Breast epithelium (tissue), 4 donors: ENCODE data around the gene RRM1. TPM values are rescaled to one million over a fixed set of nuclear protein-coding genes. Genes with fewer than 3 reads are reported as not detected.
"Not testable (repeated sequence)": the region's sequence is repeated elsewhere in the genome, so short reads cannot be mapped to it uniquely, and the experiment has no call there.

Experiments
- DNase-seq, 2 donors: peaks; one replicate each; pipeline ENCODE4 v3.0.0-alpha.2; 2019; ENCODE audit warnings: low spot score in 2 of 2
- H3K27ac ChIP-seq, 2 donors: fragments of 200-600 bp; sonication (generic) in 1 of 2; one replicate each; pipeline ENCODE4 v1.5.1; 2016 to 2019; ENCODE audit warnings: mild to moderate bottlenecking in 1 of 2
- H3K27me3 ChIP-seq, 2 donors: fragments of 200-600 bp; sonication (generic) in 1 of 2; one replicate each; pipeline versions ENCODE4 v1.5.1 to v1.6.0; 2017 to 2019; ENCODE audit warnings: control low read depth in 1 of 2, mild to moderate bottlenecking in 1 of 2
- H3K36me3 ChIP-seq: fragments of 200-600 bp; one replicate; pipeline ENCODE4 v1.5.1; 2019
- H3K4me1 ChIP-seq, 2 donors: fragments of 200-600 bp; sonication (generic); one replicate each; pipeline ENCODE4 v1.5.1; 2016 to 2019; ENCODE audit warnings: control low read depth in 1 of 2
- H3K4me3 ChIP-seq, 3 donors: fragments of 200-600 bp; sonication (generic); 1 replicate in 2 of 3; 2 replicates in 1 of 3; pipeline ENCODE4 v1.5.1; 2016 to 2019; ENCODE audit warnings: mild to moderate bottlenecking in 3 of 3, moderate library complexity in 2 of 3
- H3K9me3 ChIP-seq, 2 donors: fragments of 200-600 bp; sonication (generic) in 1 of 2; one replicate each; pipeline ENCODE4 v1.5.1; 2016 to 2019; ENCODE audit warnings: control low read depth in 1 of 2
- CTCF ChIP-seq, 3 donors: fragments of 450-650 bp; IDR thresholded peaks; one replicate each; pipeline ENCODE4 v1.5.1; 2016 to 2017; ENCODE audit warnings: antibody characterized with exemption in 3 of 3, mild to moderate bottlenecking in 3 of 3, moderate library complexity in 3 of 3
- POLR2A ChIP-seq: fragments of 450-650 bp; IDR thresholded peaks from one replicate; pipeline ENCODE4 v1.6.1; 2016; ENCODE audit warnings: antibody characterized with exemption, mild to moderate bottlenecking, moderate library complexity
- POLR2AphosphoS5 ChIP-seq, 3 donors: sonication (generic); formaldehyde crosslinking; IDR thresholded peaks; one replicate each; pipeline ENCODE4 v1.6.1; 2017; ENCODE audit warnings: antibody characterized with exemption in 3 of 3
- intact Hi-C: fragments of 100-400 bp; cut with DNase I; formaldehyde crosslinking; loops from one replicate; pipeline ENCODE4 v1.15.1; 2023; ENCODE audit warnings: low total_unique reads
- total RNA-seq, 3 donors: library from RNA; depleted of rRNA; stranded (reverse); fragments of >200 nt; gene quantifications; one replicate each; pipeline ENCODE4 v1.1.0, GENCODE V29; 2016

Gene RRM1
- 10 to 100 TPM; 35.7 to 52.0 (median 52.0) TPM for total RNA-seq

- Histone ChIP-seq H3K4me3 (peak within 1 kb of the TSS; percentile 68 to 96 (median 79)), H3K27me3 (no peaks in the 10 kb centered on the region), H3K9me3 (no peaks in the 10 kb centered on the region), H3K4me1 (no peaks in the 10 kb centered on the region), H3K36me3 (no peaks in the 10 kb centered on the region), H3K27ac (peak within 1 kb of the TSS; percentile 95 to 98)
- peak; percentile 89 to 90 for DNase-seq
- TF ChIP-seq POLR2A, result peak; percentile 17
- TF ChIP-seq POLR2AphosphoS5 (IDR thresholded peaks at IDR 0.05), result peak; percentile 90 to 94 (median 91)
- no peak for TF ChIP-seq CTCF (IDR thresholded peaks at IDR 0.05)
- intact Hi-C loops, result no loop called here
These were observed at the start of gene RRM1 for GRCh38 chr11:4094348-4095291. Gene RRM1 (plus strand): TSS chr11:4094799. CDS start chr11:4095013, 214 bp downstream.

- H3K36me3 ChIP-seq, result no peaks in the 10 kb centered on the region
- H3K27ac ChIP-seq, result peak overlapping the region; percentile 44 to 76
- no peaks in the 10 kb centered on the region for H3K9me3 ChIP-seq
- no peaks in the 10 kb centered on the region for H3K27me3 ChIP-seq
- intact Hi-C loops, result no loop called here
- peaks cover 0 to 16% of the 10 kb centered on the region in 2 donors for H3K4me1 ChIP-seq
- no peak for TF ChIP-seq CTCF (IDR thresholded peaks at IDR 0.05)
- no peak for TF ChIP-seq POLR2AphosphoS5 (IDR thresholded peaks at IDR 0.05)
- TF ChIP-seq POLR2A, result no peak
- H3K4me3 ChIP-seq, result no peak overlapping the region
- peak in 1 of 2 donors; percentile 88 for DNase-seq
These were observed 49.5 kb upstream of the RRM1 start for GRCh38 chr11:4044976-4045646.

GRCh38 chr11:4048340-4048739 is 46.3 kb upstream of the RRM1 start:
- H3K27ac ChIP-seq, result no peak overlapping the region
- H3K27me3 ChIP-seq, result no peaks in the 10 kb centered on the region
- DNase-seq, result no peak
- H3K4me1 ChIP-seq, result peaks cover 0 to 16% of the 10 kb centered on the region in 2 donors
- H3K9me3 ChIP-seq, result no peaks in the 10 kb centered on the region
- TF ChIP-seq POLR2AphosphoS5 (IDR thresholded peaks at IDR 0.05), result no peak
- TF ChIP-seq POLR2A, result no peak
- TF ChIP-seq CTCF (IDR thresholded peaks at IDR 0.05), result no peak
- H3K36me3 ChIP-seq, result no peaks in the 10 kb centered on the region
- no peak overlapping the region for H3K4me3 ChIP-seq
- intact Hi-C loops, result no loop called here

GRCh38 chr11:4049006-4049405 is 45.6 kb upstream of the RRM1 start:
- TF ChIP-seq POLR2AphosphoS5 (IDR thresholded peaks at IDR 0.05), result no peak
- no peak for TF ChIP-seq CTCF (IDR thresholded peaks at IDR 0.05)
- TF ChIP-seq POLR2A, result no peak
- intact Hi-C loops, result no loop called here
- Histone ChIP-seq H3K27me3 (no peaks in the 10 kb centered on the region), H3K36me3 (no peaks in the 10 kb centered on the region), H3K4me1 (peaks cover 0 to 14% of the 10 kb centered on the region in 2 donors), H3K9me3 (no peaks in the 10 kb centered on the region), H3K27ac (no peak overlapping the region), H3K4me3 (no peak overlapping the region)
- DNase-seq, result no peak

- H3K9me3 ChIP-seq, result no peaks in the 10 kb centered on the region
- H3K36me3 ChIP-seq, result no peaks in the 10 kb centered on the region
- TF ChIP-seq POLR2A (no peak), CTCF (IDR thresholded peaks at IDR 0.05) (no peak), POLR2AphosphoS5 (IDR thresholded peaks at IDR 0.05) (no peak)
- peaks cover 0 to 3% of the 10 kb centered on the region in 2 donors for H3K4me1 ChIP-seq
- DNase-seq, result no peak
- intact Hi-C loops, result no loop called here
- no peaks in the 10 kb centered on the region for H3K27me3 ChIP-seq
- H3K4me3 ChIP-seq, result no peak overlapping the region
- no peak overlapping the region for H3K27ac ChIP-seq
These were observed 44.5 kb upstream of the RRM1 start for GRCh38 chr11:4050138-4050537.

GRCh38 chr11:4053200-4053599 is 41.4 kb upstream of the RRM1 start:
- H3K4me3 ChIP-seq, intact Hi-C loops, H3K9me3 ChIP-seq, H3K4me1 ChIP-seq, H3K27ac ChIP-seq, H3K27me3 ChIP-seq, DNase-seq, H3K36me3 ChIP-seq: not testable (repeated sequence)
